OCI-LY7 (cell line): ENCODE measurements around the gene DUSP16. TPM values are rescaled to one million over a fixed set of nuclear protein-coding genes. Genes with fewer than 3 reads are reported as not detected.

Experiments used
- BruUV-seq: library from RNA; stranded (reverse); fragments of 400-500 nt; replicated peaks from 2 replicates; lab custom pipeline; 2021; lab: Mats Ljungman, UMichigan
- CTCF ChIA-PET: fragments of 300-600 bp; sonication (Branson Sonifier 250); formaldehyde crosslinking; loops from one replicate; lab custom pipeline; 2022; ENCODE audit warnings: antibody characterized with exemption; ENCODE audit not compliant: unreplicated experiment; lab: Charles Lee
- POLR2A ChIA-PET: fragments of 300-600 bp; sonication (Branson Sonifier 250); formaldehyde crosslinking; loops from one replicate; lab custom pipeline; 2022; ENCODE audit warnings: antibody characterized with exemption; lab: Charles Lee
- DNase-seq: peaks from one replicate; pipeline ENCODE4 v3.0.0-alpha.2; 2015; ENCODE audit warnings: low spot score
- H2AFZ ChIP-seq: fragments of 200-600 bp; sonication (generic), shearing (Covaris generic); 2 replicates; pipeline ENCODE4 v1.6.1; 2014; ENCODE audit warnings: mild to moderate bottlenecking, antibody characterized with exemption, low read length, moderate library complexity
- H3K27ac ChIP-seq: fragments of 200-600 bp; sonication (generic); 2 replicates; pipeline ENCODE4 v1.5.1; 2014; ENCODE audit warnings: mixed run types, low read depth, mild to moderate bottlenecking, moderate library complexity, low read length, inconsistent platforms; ENCODE audit not compliant: poor library complexity, severe bottlenecking
- H3K36me3 ChIP-seq: fragments of 200-600 bp; sonication (generic); 2 replicates; pipeline ENCODE4 v1.6.1; 2014; ENCODE audit warnings: mild to moderate bottlenecking, antibody characterized with exemption, low read length, moderate library complexity, mixed read lengths; ENCODE audit not compliant: insufficient read depth
- H3K4me1 ChIP-seq: fragments of 200-600 bp; sonication (generic); 2 replicates; pipeline ENCODE4 v1.5.1; 2014; ENCODE audit warnings: mild to moderate bottlenecking, low read length; ENCODE audit not compliant: insufficient read depth, poor library complexity, severe bottlenecking
- H3K4me2 ChIP-seq: fragments of 200-600 bp; sonication (generic); 2 replicates; pipeline ENCODE4 v1.6.1; 2014; ENCODE audit warnings: mild to moderate bottlenecking, low read length
- H3K4me3 ChIP-seq: fragments of 200-600 bp; sonication (generic); 2 replicates; pipeline ENCODE4 v1.5.1; 2014; ENCODE audit warnings: mild to moderate bottlenecking, low read depth, low read length; ENCODE audit not compliant: poor library complexity, severe bottlenecking
- H3K79me2 ChIP-seq: fragments of 200-600 bp; sonication (generic); 2 replicates; pipeline ENCODE4 v1.6.1; 2016; ENCODE audit warnings: low read depth, mild to moderate bottlenecking, low read length, moderate library complexity, mixed read lengths; ENCODE audit not compliant: insufficient read depth
- H3K9me2 ChIP-seq: fragments of 200-600 bp; sonication (generic); 2 replicates; pipeline ENCODE4 v1.6.1; 2016; ENCODE audit warnings: mild to moderate bottlenecking, low read length, mixed read lengths; ENCODE audit not compliant: insufficient read depth
- H3K9me3 ChIP-seq: fragments of 200-600 bp; sonication (generic); 2 replicates; pipeline ENCODE4 v1.6.1; 2014; ENCODE audit warnings: mild to moderate bottlenecking, mixed run types, low read length, mixed read lengths
- H4K20me1 ChIP-seq: fragments of 200-600 bp; sonication (generic); 2 replicates; pipeline ENCODE4 v1.6.1; 2014; ENCODE audit warnings: mild to moderate bottlenecking, antibody characterized with exemption, low read length, moderate library complexity, mixed read lengths; ENCODE audit not compliant: insufficient read depth
- EZH2phosphoT487 ChIP-seq: fragments of 200-600 bp; sonication (generic); IDR thresholded peaks from 2 replicates; pipeline ENCODE4 v1.6.1; 2018; ENCODE audit warnings: low read depth, borderline replicate concordance, mild to moderate bottlenecking, mixed run types, antibody characterized with exemption, low read length, moderate library complexity, mixed read lengths
- intact Hi-C: fragments of 100-400 bp; cut with micrococcal nuclease; formaldehyde crosslinking; loops from one replicate; pipeline ENCODE4 v1.10.0; 2022; ENCODE audit not compliant: unreplicated experiment
- total RNA-seq, 2 experiments: library from RNA; depleted of rRNA in 1 of 2; stranded (reverse); fragments of >200 nt in 1 of 2; shearing (Covaris generic) in 1 of 2; gene quantifications; 2 replicates each; pipeline ENCODE4 v1.2.3, GENCODE V29; 2014 to 2022
- TF ChIP-seq, protein P1 (sequence below): fragments of 200-600 bp; sonication (generic); conservative IDR thresholded peaks from 2 replicates; pipeline ENCODE4 v1.5.1; 2014; ENCODE audit warnings: mild to moderate bottlenecking, antibody characterized with exemption, low read length, moderate library complexity, mixed read lengths

DUSP16 gene
- total RNA-seq, 2 experiments from 2014 or later = 2.8 to 11.8 TPM

- POLR2A ChIA-PET = no interaction called here
- Histone ChIP-seq H4K20me1 (no peaks in the 10 kb centered on the region; the same call in 1 of the 2 replicates), H3K27ac (no peak overlapping the region), H3K79me2 (no peaks in the 10 kb centered on the region), H3K9me3 (no peaks in the 10 kb centered on the region; the same call in 1 of the 2 replicates), H3K4me2 (no peak overlapping the region), H3K4me1 (no peaks in the 10 kb centered on the region), H3K36me3 (no peaks in the 10 kb centered on the region), H3K9me2 (no peaks in the 10 kb centered on the region), H3K4me3 (no peak overlapping the region), H2AFZ (no peak overlapping the region)
- CTCF ChIA-PET = no interaction called here
- no TSS peak for BruUV-seq
- DNase-seq = no peak
- TF ChIP-seq EZH2phosphoT487 = no peak
- intact Hi-C loops = loop anchor here (5.0 kb wide), 1 partner anchor 58 kb away; no protein-coding TSS in a partner anchor
Measured at GRCh38 chr12:12425616-12426015, 137.0 kb downstream of the DUSP16 start.

DNA sequence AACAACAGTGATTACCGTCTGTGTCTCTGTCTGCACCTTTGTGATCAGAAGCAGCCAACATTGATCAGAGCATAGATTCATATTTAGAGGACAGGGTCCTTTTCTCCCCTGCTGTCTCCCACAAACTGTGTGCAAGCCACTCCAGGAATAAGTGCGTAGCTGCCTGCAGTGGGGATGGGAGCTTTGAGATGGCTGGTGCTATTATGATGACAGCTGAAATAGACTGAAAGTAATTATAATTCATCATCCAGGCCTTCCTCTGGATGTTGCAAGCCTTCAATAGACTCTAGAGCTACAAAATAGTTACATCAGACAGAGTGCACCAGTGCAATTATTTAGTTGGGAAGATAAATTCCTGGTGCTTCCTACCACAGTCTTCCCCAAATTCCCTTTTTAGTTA is 137.7 kb downstream of the DUSP16 start:
- Histone ChIP-seq H3K4me3 (no peak overlapping the region), H3K36me3 (no peaks in the 10 kb centered on the region), H3K4me2 (no peak overlapping the region), H3K4me1 (no peaks in the 10 kb centered on the region), H3K9me3 (no peaks in the 10 kb centered on the region; the same call in 1 of the 2 replicates), H3K79me2 (no peaks in the 10 kb centered on the region), H4K20me1 (no peaks in the 10 kb centered on the region; the same call in 1 of the 2 replicates), H3K9me2 (no peaks in the 10 kb centered on the region), H3K27ac (no peak overlapping the region), H2AFZ (no peak overlapping the region)
- BruUV-seq = no TSS peak
- DNase-seq = no peak
- TF ChIP-seq, protein P1, sequence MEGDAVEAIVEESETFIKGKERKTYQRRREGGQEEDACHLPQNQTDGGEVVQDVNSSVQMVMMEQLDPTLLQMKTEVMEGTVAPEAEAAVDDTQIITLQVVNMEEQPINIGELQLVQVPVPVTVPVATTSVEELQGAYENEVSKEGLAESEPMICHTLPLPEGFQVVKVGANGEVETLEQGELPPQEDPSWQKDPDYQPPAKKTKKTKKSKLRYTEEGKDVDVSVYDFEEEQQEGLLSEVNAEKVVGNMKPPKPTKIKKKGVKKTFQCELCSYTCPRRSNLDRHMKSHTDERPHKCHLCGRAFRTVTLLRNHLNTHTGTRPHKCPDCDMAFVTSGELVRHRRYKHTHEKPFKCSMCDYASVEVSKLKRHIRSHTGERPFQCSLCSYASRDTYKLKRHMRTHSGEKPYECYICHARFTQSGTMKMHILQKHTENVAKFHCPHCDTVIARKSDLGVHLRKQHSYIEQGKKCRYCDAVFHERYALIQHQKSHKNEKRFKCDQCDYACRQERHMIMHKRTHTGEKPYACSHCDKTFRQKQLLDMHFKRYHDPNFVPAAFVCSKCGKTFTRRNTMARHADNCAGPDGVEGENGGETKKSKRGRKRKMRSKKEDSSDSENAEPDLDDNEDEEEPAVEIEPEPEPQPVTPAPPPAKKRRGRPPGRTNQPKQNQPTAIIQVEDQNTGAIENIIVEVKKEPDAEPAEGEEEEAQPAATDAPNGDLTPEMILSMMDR = no peak
- TF ChIP-seq EZH2phosphoT487 = no peak
- POLR2A ChIA-PET = no interaction called here
- CTCF ChIA-PET = no interaction called here
- intact Hi-C loops = loop anchor here (5.0 kb wide), 1 partner anchor 58 kb away; no protein-coding TSS in a partner anchor

Other genes with a start within 250 kb of the DUSP16 start
- gene MANSC1, start 212.6 kb downstream of the DUSP16 start, total RNA-seq (2014; rRNA removed; shearing (Covaris generic)) = not detected in 2 replicates
- gene MANSC1, start 212.6 kb downstream of the DUSP16 start, total RNA-seq (2022) = 0.17 TPM in 1 of 2 replicates, not detected in the other
- 9.6 and 10.4 TPM in 2 replicates for gene BORCS5, start 205.8 kb downstream of the DUSP16 start, total RNA-seq (2014; rRNA removed; shearing (Covaris generic))
- 22.9 and 25.3 TPM in 2 replicates for gene BORCS5, start 205.8 kb downstream of the DUSP16 start, total RNA-seq (2022)
- 2.1 and 4.3 TPM in 2 replicates for gene CREBL2, start 49.0 kb upstream of the DUSP16 start, total RNA-seq (2014; rRNA removed; shearing (Covaris generic))
- 3.0 and 3.4 TPM in 2 replicates for gene CREBL2, start 49.0 kb upstream of the DUSP16 start, total RNA-seq (2022)
- 13.6 and 17.3 TPM in 2 replicates for gene GPR19, start 133.3 kb upstream of the DUSP16 start, total RNA-seq (2014; rRNA removed; shearing (Covaris generic))
- gene GPR19, start 133.3 kb upstream of the DUSP16 start, total RNA-seq (2022) = 16.9 and 24.2 TPM in 2 replicates
- 59.4 and 65.7 TPM in 2 replicates for gene CDKN1B, start 154.5 kb upstream of the DUSP16 start, total RNA-seq (2014; rRNA removed; shearing (Covaris generic))
- gene CDKN1B, start 154.5 kb upstream of the DUSP16 start, total RNA-seq (2022) = 45.3 and 54.7 TPM in 2 replicates
- 12.2 and 22.5 TPM in 2 replicates for gene APOLD1, start 222.8 kb upstream of the DUSP16 start, total RNA-seq (2014; rRNA removed; shearing (Covaris generic))
- 25.8 and 29.5 TPM in 2 replicates for gene APOLD1, start 222.8 kb upstream of the DUSP16 start, total RNA-seq (2022)